OCI-LY3 (cell line): ENCODE results near the gene IZUMO4.

Source experiments
- CTCF ChIP-seq: fragments of 200-600, 300-600 bp; sonication (generic); IDR thresholded peaks from 2 replicates; pipeline ENCODE4 v1.5.1; 2014; ENCODE audit warnings: antibody characterized with exemption, low read length, low read depth
- EZH2phosphoT487 ChIP-seq: fragments of 200-600 bp; shearing (Covaris generic); IDR thresholded peaks from 2 replicates; pipeline ENCODE4 v1.6.1; 2018; ENCODE audit warnings: antibody characterized with exemption, mixed run types, low read depth

DNA sequence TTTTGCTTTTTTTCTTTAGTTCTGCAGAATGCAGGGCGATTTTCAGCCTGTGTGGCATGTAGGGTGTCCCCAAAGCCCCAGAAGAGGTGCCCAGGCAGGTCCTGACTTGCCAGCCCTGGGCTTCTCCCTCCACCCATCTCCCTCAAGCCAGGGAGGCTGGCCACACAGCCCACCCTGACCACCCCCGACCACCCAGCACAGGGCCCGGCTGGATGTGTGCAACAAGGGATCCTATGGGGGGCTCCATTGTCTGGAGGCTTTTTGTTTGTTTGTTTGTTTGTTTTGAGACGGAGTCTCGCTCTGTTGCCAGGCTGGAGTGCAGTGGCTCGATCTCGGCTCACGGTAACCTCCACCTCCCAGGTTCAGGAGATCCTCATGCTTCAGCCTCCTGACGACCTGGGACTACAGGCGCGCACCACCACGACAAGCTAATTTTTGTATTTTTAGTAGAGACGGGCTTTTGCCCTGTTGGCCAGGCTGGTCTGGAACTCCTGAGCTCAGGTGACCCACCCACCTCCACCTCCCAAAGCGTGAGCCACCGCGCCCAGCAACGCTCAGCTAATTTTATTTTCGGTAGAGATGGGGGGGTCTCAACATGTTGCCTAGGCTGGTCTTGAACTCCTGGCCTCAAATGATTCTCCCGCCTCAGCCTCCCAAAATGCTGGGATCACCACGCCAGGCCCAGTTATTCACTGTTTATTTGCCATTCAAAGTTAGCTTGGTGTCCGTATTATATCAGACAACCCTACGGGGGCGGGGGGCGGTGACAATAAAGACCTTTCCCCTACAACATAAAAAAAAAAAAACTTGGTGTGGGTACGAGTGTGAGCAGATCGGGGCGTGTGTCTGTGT is 37.9 kb upstream of the IZUMO4 start:
- TF ChIP-seq CTCF = no peak
- TF ChIP-seq EZH2phosphoT487 = no peak
